SK-N-SH treated with all-trans-retinoic acid at 6 μM for 48 hours (cell line): ENCODE results near the gene TSSK6.

Experiments
- BACH2 ChIP-seq: fragments of 250-450 bp; sonication (Bioruptor Pico); IDR thresholded peaks from 2 replicates; pipeline ENCODE4 v1.9.0; 2021; ENCODE audit warnings: mild to moderate bottlenecking, borderline replicate concordance
- RARB ChIP-seq: fragments of 250-450 bp; sonication (Bioruptor Pico); IDR thresholded peaks from 2 replicates; pipeline ENCODE4 v1.8.0; 2021; ENCODE audit warnings: mild to moderate bottlenecking, moderate library complexity
- TCF4 ChIP-seq: fragments of 250-450 bp; sonication (Bioruptor Pico); IDR thresholded peaks from 2 replicates; pipeline ENCODE4 v1.8.0; 2021; ENCODE audit warnings: mild to moderate bottlenecking, moderate library complexity, borderline replicate concordance
- TOX ChIP-seq: fragments of 250-450 bp; sonication (Bioruptor Pico); IDR thresholded peaks from 2 replicates; pipeline ENCODE4 v1.8.0; 2021; ENCODE audit warnings: mild to moderate bottlenecking, moderate library complexity, borderline replicate concordance
- ZFP30 ChIP-seq: fragments of 450-650 bp; formaldehyde crosslinking; IDR thresholded peaks from 2 replicates; pipeline ENCODE4 v1.5.0; 2022; ENCODE audit warnings: mild to moderate bottlenecking, moderate library complexity

DNA sequence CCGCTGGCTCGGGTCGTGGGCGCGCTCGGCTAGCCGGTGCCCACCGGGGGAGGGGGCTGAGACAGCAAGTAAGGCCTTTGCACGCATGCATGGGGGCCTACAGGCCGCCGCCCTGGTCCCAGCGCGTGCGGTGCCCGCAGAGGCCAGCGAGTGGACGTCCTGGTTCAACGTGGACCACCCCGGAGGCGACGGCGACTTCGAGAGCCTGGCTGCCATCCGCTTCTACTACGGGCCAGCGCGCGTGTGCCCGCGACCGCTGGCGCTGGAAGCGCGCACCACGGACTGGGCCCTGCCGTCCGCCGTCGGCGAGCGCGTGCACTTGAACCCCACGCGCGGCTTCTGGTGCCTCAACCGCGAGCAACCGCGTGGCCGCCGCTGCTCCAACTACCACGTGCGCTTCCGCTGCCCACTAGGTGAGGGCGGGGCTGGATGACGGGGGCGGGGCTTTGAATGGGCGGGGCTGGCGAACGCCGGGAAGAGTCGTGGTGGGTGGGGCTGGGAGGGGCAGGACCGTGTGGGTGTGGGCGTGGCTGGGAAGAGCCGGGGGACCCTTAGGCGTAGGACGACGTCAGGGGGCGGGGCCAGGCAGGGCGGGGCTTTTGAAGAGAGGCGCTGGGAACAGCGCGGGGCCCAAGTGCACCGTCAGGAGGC, 24.8 kb upstream of the TSSK6 start:
- TF ChIP-seq TCF4 (CRISPR knock-in tag) (no peak), RARB (CRISPR knock-in tag) (no peak), BACH2 (CRISPR knock-in tag) (no peak), ZFP30 (no peak), TOX (no peak)
